Spleen (tissue), 11 donors: ENCODE data around the gene HMGXB4. TPM values are rescaled to one million over a fixed set of nuclear protein-coding genes. Genes with fewer than 3 reads are reported as not detected.

ENCODE experiments used
- DNase-seq: peaks from one replicate; pipeline ENCODE4 v3.0.0-alpha.2; 2020
- H3K27ac ChIP-seq, 8 donors: fragments of 200-600 bp; sonication (generic) in 7 of 8; 1 replicate in 4 of 8; 2 replicates in 4 of 8; pipeline versions ENCODE4 v1.5.0 to v1.8.0; 2016 to 2021; ENCODE audit warnings: inconsistent platforms in 4 of 8, mild to moderate bottlenecking in 4 of 8, moderate library complexity in 1 of 8
- H3K27me3 ChIP-seq, 7 donors: fragments of 200-600 bp; sonication (generic) in 6 of 7; replicated peaks in 1 of 7; 1 replicate in 4 of 7; 2 replicates in 3 of 7; pipeline versions ENCODE4 v1.5.0 to v1.8.0; 2016 to 2021; ENCODE audit warnings: inconsistent platforms in 3 of 7, mild to moderate bottlenecking in 1 of 7
- H3K36me3 ChIP-seq, 6 donors: fragments of 200-600 bp; sonication (generic) in 5 of 6; 1 replicate in 4 of 6; 2 replicates in 2 of 6; pipeline versions ENCODE4 v1.5.0 to v1.8.0; 2016 to 2021; ENCODE audit warnings: inconsistent platforms in 2 of 6
- H3K4me1 ChIP-seq, 6 donors: fragments of 200-600 bp; sonication (generic) in 5 of 6; 1 replicate in 3 of 6; 2 replicates in 3 of 6; pipeline versions ENCODE4 v1.5.0 to v1.8.0; 2016 to 2021; ENCODE audit warnings: inconsistent platforms in 3 of 6
- H3K4me3 ChIP-seq, 8 donors: fragments of 200-600 bp; sonication (generic) in 7 of 8; 1 replicate in 4 of 8; 2 replicates in 4 of 8; pipeline versions ENCODE4 v1.5.0 to v1.8.0; 2016 to 2021; ENCODE audit warnings: inconsistent platforms in 4 of 8, mild to moderate bottlenecking in 4 of 8, moderate library complexity in 2 of 8
- H3K9me3 ChIP-seq, 8 donors: fragments of 200-600 bp; sonication (generic) in 7 of 8; 1 replicate in 4 of 8; 2 replicates in 4 of 8; pipeline versions ENCODE4 v1.5.0 to v1.8.0; 2016 to 2021; ENCODE audit warnings: inconsistent platforms in 4 of 8
- CTCF ChIP-seq, 11 experiments: fragments of 200-600 bp in 7 of 11; fragments of 450-650 bp in 4 of 11; sonication (generic) in 4 of 11; IDR thresholded peaks in 8 of 11; conservative IDR thresholded peaks in 3 of 11; 1 replicate in 7 of 11; 2 replicates in 4 of 11; pipeline versions ENCODE4 v1.4.0 to v1.8.0; 2016 to 2021; ENCODE audit warnings: antibody characterized with exemption in 11 of 11, inconsistent platforms in 4 of 11, mild to moderate bottlenecking in 1 of 11
- POLR2A ChIP-seq, 3 donors: fragments of 450-650 bp; IDR thresholded peaks; one replicate each; pipeline ENCODE4 v1.5.1; 2017; ENCODE audit warnings: antibody characterized with exemption in 3 of 3, mild to moderate bottlenecking in 1 of 3
- POLR2AphosphoS5 ChIP-seq, 3 donors: sonication (generic); formaldehyde crosslinking; IDR thresholded peaks; one replicate each; pipeline ENCODE4 v1.5.1; 2017; ENCODE audit warnings: antibody characterized with exemption in 3 of 3
- WGBS, 5 donors: extraction: QIAGEN DNeasy Blood & Tissue Kit in 3 of 5; methylation state at CpG; one replicate each; pipeline versions ENCODE4 v1.1.5 to v1.1.7; 2013 to 2018; 5-methylcytosine and 5-hydroxymethylcytosine counted together
- intact Hi-C: fragments of 100-400 bp; cut with DNase I; formaldehyde crosslinking; loops from one replicate; pipeline ENCODE4 v1.15.0; 2023; ENCODE audit warnings: low total_unique reads
- polyA plus RNA-seq, 3 donors: library from polyadenylated mRNA; stranded (reverse); fragments of 200-250 nt; gene quantifications; one replicate each; pipeline ENCODE4 v1.2.1, GENCODE V29; 2013
- total RNA-seq, 7 donors: library from RNA; depleted of rRNA in 3 of 7; stranded (reverse); fragments of >200 nt in 3 of 7; fragmentation: NEBNext Ultra II Directional in 4 of 7; extraction: Animal tissue kit (Norgen Biotek cat#: 25700) in 4 of 7; gene quantifications; one replicate each; pipeline versions ENCODE4 v1.1.0 to v1.2.1, GENCODE V29; 2016 to 2021
- donor health status: healthy with polysubstance abuse.
- donor health status: DM: no; HTN: no; CAD: no; lungs with moderate emphysema.
- donor health status: DM: no; HTN: no; CAD: no.
- donor health status: Bipolar disorder and iron deficiency.
- donor health status: healthy.
- donor health status: DM: no; HTN: no; CAD: no.
- donor health status: DM: yes; HTN: yes; CAD: no.

The HMGXB4 gene
- total and polyA plus RNA-seq, 10 donors, result 4.0 to 24.6 (median 19.5) TPM

GRCh38 chr22:35325209-35325608, 67.9 kb downstream of the HMGXB4 start:
- intact Hi-C loops, result no loop called here
- Histone ChIP-seq H3K9me3 (no peaks in the 10 kb centered on the region), H3K27me3 (no peaks in the 10 kb centered on the region), H3K4me3 (no peak overlapping the region), H3K27ac (no peak overlapping the region), H3K4me1 (peaks cover 7 to 34% (median 27%) of the 10 kb centered on the region in 6 donors), H3K36me3 (peaks cover 0 to 95% (median 78%) of the 10 kb centered on the region in 6 donors)
- TF ChIP-seq POLR2A (IDR thresholded peaks at IDR 0.05) (no peak), POLR2AphosphoS5 (IDR thresholded peaks at IDR 0.05) (no peak), CTCF (IDR thresholded peaks at IDR 0.05 in 8 of 11, conservative IDR thresholded peaks at IDR 0.05 in 3 of 11) (no peak)
- WGBS, 5 donors, result 92 to 97% (median 95%) methylated on average over 5 of the region's 5 CpGs
- no peak for DNase-seq

- WGBS, 5 donors, result 95 to 97% (median 95%) methylated on average over 17 of the region's 17 CpGs
These were observed 69.7 kb downstream of the HMGXB4 start for GRCh38 chr22:35326854-35327562.

GRCh38 chr22:35327690-35328471, 70.6 kb downstream of the HMGXB4 start:
- Histone ChIP-seq H3K27ac (peak overlapping the region in 7 of 8 donors; percentile 24 to 92 (median 87)), H3K27me3 (no peaks in the 10 kb centered on the region), H3K36me3 (peaks cover 0 to 95% (median 68%) of the 10 kb centered on the region in 6 donors), H3K4me3 (peak overlapping the region in 1 of 8 donors; percentile 41), H3K4me1 (peaks cover 15 to 54% (median 37%) of the 10 kb centered on the region in 6 donors), H3K9me3 (no peaks in the 10 kb centered on the region)
- WGBS, 5 donors, result 82 to 93% (median 89%) methylated on average over 20 to 21 of the region's 21 CpGs
- peak; percentile 70 for DNase-seq
- TF ChIP-seq POLR2A (IDR thresholded peaks at IDR 0.05) (no peak), CTCF (IDR thresholded peaks at IDR 0.05 in 8 of 11, conservative IDR thresholded peaks at IDR 0.05 in 3 of 11) (no peak), POLR2AphosphoS5 (IDR thresholded peaks at IDR 0.05) (no peak)
- intact Hi-C loops, result no loop called here

More at GRCh38 chr22:35326854-35327562, 69.7 kb downstream of the HMGXB4 start:
- H3K4me1 ChIP-seq, result peaks cover 15 to 52% (median 37%) of the 10 kb centered on the region in 6 donors
- peak overlapping the region in 4 of 8 donors; percentile 86 to 91 (median 89) for H3K27ac ChIP-seq
- no peaks in the 10 kb centered on the region for H3K27me3 ChIP-seq
- intact Hi-C loops, result no loop called here
- no peaks in the 10 kb centered on the region for H3K9me3 ChIP-seq
- no peak overlapping the region for H3K4me3 ChIP-seq
- no peak for TF ChIP-seq POLR2AphosphoS5 (IDR thresholded peaks at IDR 0.05)
- TF ChIP-seq CTCF (IDR thresholded peaks at IDR 0.05 in 8 of 11, conservative IDR thresholded peaks at IDR 0.05 in 3 of 11), result no peak
- TF ChIP-seq POLR2A (IDR thresholded peaks at IDR 0.05), result no peak
- DNase-seq, result peak; percentile 48
- H3K36me3 ChIP-seq, result peaks cover 0 to 95% (median 73%) of the 10 kb centered on the region in 6 donors

- peak; percentile 88 for DNase-seq
- H3K27me3 ChIP-seq, result no peaks in the 10 kb centered on the region
- peaks cover 0 to 95% (median 68%) of the 10 kb centered on the region in 6 donors for H3K36me3 ChIP-seq
- TF ChIP-seq POLR2A (IDR thresholded peaks at IDR 0.05), result no peak
- TF ChIP-seq POLR2AphosphoS5 (IDR thresholded peaks at IDR 0.05), result peak; percentile 73 to 87 (median 79)
- no peaks in the 10 kb centered on the region for H3K9me3 ChIP-seq
- intact Hi-C loops, result no loop called here
- H3K4me3 ChIP-seq, result peak overlapping the region in 1 of 8 donors; percentile 41
- peak overlapping the region in 7 of 8 donors; percentile 24 to 92 (median 87) for H3K27ac ChIP-seq
- WGBS, 5 donors, result 58 to 88% (median 74%) methylated on average over 15 of the region's 15 CpGs
- peaks cover 15 to 57% (median 39%) of the 10 kb centered on the region in 6 donors for H3K4me1 ChIP-seq
These were observed 71.2 kb downstream of the HMGXB4 start for GRCh38 chr22:35328472-35328885.
